ENCODE results near the gene C4orf46.
A peak's percentile ranks its signal among the peaks of the same experiment; 100 is the strongest.
"Not testable (repeated sequence)": the region's sequence is repeated elsewhere in the genome, so short reads cannot be mapped to it uniquely, and the experiment has no call there.

C4orf46 gene

DNA sequence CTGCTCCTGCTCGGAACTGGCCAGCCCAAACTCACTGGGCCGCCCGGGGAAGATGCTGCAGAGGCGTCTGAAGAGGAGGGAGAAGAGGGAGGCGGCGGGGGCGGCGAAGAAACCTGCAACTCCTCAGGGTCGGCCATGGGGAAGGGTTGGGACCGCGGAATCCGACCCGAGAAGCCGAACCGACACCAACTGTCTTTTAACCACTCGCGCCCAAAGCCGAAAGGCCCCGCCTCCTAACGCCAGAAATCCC is at the start of gene C4orf46:
Gene C4orf46 (minus strand): TSS at position 223 of the 250 bp plus-strand sequence. CDS start 86 bp downstream, at position 137.
- FAIRE-seq, result no peak

DNA sequence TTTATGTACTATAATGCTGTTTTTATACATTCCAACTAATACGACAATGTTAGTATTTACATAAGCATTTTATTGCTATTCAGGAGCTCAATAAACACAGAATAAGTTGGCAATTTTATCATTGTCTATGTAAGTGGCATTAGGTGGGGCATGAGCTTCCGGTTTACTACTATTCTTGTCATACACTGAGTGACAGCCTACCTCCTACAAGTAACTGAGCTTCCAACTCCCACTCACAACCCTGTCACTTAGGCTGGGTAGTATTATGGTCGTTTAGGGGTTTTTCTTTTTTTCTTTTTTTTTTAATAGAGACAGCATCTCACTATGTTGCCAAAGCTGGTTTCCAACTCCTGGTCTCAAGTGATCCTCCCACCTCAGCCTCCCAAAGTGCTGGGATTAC is 44.1 kb upstream of the C4orf46 start:
- no peak for FAIRE-seq

DNA sequence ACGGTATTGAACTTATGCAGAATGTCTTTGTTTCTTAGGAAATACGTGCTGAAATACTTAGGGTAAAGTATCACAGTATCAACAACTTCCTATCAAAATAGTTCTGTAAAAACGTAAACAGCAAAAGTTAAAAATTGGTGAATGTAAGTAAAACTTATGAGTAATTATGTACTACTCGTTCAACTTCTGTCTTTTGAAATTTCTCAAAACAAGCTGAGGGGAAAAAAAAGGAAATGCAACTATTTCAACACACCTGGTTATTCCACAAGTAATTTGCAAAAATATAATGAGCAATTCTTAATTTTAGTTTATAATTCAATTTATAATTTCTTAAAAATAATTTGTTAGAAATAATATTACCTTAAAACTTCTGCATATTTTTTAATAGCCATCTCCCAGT is 43.2 kb upstream of the C4orf46 start:
- FAIRE-seq, result no peak

DNA sequence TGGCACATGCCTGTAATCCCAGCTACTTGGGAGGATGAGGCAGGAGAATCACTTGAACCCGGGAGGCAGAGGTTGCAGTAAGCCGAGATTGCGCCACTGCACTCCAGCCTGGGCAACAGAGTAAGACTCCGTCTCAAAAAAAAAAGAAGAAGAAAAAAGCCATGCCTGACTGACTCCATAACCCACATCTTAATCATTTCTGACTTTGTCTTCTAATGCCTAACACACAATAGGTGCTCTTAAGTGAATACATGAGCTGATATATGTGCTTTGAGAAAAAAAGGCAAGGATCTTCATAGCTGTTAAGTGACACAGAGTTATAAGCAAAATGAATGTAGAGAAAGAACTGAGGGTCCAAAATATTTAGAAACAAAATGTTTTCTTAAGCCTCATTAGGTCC is 40.9 kb upstream of the C4orf46 start:
- FAIRE-seq, result not testable (repeated sequence)

DNA sequence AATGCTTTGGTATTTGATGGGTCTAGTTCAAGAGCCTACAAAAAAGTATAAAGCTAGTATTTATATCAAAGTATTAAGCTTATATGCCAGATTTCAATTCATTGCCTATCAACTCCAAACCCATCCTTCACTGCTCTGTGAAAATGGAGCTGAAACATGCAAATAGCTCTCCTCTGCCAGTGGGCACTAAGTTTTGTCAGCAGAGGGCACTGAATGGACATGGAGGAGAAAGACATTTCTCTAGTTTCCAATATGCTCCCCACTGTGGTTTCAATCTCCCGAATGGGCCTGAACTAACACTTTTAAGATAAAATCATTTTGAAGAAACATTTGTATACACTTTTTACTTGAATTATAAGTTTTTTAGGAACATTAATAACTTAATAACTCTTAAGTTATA is 39.1 kb upstream of the C4orf46 start:
- no peak for FAIRE-seq

DNA sequence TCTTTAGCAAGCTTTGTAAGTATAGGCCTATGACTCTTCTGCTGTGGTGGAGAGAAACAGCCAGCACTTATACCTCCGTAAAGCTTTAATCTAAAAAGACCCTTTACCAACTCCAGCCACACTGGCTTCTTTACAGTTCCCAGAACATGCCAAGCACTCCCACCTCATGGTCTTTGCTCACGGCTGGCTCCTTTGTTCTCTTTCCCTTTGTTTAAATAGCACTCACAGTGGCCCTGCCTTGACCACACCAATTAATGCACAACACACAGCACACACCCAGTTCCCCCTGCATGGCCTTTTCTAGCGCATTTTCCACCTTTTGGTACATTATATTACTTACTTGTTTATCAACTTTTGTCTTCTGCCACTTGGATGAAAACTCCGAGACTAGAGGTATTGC is 32.6 kb upstream of the C4orf46 start:
- FAIRE-seq, result no peak

DNA sequence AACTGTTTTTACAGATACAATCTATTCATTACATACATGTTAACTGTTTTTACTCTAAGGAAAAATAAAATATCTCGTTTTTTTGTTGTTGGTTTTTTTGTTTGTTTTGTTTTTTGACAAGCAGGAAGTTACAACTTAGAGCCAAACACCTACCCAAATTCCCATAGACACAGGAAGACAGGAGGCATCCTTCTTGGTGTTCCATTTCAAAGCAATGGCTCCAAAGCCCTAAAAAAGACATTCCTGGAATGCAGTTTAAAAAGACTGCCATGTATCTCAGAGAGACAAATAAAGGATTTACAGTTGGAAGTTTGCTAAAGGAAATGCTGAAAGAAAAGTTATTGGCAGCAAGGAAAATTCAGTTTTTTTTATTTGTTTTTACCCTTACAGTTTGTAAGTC is 17.1 kb upstream of the C4orf46 start:
- no peak for FAIRE-seq

DNA sequence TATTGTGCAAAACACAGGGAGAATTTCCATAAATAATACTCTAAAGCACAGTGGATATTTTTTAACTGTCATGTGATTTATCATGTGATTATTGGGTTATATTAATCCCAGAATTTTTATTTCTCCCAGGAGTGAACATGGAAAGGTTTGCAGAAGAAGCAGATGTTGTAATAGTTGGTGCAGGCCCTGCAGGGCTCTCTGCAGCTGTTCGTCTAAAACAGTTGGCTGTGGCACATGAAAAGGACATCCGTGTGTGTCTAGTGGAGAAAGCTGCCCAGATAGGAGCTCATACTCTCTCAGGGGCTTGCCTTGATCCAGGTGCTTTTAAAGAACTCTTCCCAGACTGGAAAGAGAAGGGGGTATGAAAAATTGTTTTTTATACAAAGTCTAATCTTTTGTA is 10.4 kb upstream of the C4orf46 start:
- FAIRE-seq, result no peak

DNA sequence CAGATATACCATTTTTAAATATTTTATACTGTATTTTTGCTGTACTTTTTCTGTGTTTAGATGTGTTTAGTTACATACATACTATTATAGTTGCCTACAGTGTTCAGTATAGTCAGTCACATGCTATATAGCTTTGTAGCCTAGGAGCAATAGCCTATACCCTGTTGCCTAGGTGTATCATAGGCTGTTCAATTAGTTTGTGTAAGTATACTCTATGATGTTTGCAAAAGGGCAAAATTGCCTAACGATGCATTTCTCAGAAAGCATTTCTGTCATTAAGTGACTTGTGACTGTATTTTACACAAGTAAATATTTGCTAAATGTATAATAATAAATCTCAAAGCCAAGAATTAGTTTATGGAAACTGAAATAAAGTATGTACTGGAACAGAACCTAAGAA is 9.9 kb upstream of the C4orf46 start:
- FAIRE-seq, result peak; percentile 99

DNA sequence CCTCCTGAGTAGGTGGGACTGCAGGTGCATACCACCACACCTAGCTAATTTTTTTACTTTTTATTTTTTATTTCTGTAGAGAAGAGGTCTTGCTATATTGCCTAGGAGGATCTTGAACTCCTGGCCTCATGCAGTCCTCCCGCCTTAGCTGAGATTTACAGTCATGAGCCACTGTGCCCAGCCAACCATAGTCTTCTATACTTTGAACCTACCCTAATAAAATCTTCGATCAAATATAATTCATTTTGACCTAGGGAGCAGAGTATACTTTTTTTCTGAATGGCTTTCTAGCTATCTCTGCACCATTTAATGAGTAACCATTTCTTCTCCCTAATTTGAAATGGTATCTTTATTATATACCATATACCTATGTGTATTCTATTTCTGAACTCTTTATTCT is 7.1 kb upstream of the C4orf46 start:
- no peak for FAIRE-seq

DNA sequence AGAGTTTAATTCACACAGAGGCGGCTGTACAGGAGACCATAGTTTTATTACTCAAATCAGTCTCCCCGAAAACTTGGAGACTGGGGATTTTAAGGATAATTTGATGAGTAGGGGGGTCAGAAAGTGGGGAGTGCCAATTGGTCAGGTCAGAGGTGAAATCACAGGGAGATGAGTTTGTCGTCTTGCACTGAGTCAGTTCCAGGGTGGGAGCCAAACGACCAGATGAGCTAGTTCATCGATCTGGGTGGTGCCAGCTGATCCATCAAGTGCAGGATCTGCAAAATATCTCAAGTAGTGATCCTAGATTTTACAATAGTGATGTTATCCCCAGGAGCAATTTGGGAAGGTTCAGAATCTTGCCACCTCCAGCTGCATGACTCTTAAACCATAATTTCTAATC is 4.4 kb upstream of the C4orf46 start:
- FAIRE-seq, result no peak

DNA sequence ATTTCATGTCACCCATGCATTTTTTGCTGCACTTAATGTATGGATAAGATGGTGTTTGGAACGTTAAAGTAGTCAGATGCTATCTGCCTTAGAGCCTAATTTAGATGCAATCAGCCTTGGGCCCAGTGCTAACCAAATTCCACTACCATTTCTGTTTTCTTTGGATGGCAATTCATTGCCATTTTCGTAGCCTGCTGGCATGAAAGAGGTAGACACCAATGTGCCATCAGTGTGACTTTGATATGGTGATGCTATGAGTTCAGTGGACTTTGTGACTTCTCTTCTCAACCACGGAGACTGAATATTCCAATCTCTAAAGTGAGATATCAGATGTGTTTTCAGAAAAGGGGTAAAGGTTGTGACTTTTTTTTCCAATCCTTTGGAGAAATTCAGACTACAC is 1.9 kb upstream of the C4orf46 start:
- no peak for FAIRE-seq

DNA sequence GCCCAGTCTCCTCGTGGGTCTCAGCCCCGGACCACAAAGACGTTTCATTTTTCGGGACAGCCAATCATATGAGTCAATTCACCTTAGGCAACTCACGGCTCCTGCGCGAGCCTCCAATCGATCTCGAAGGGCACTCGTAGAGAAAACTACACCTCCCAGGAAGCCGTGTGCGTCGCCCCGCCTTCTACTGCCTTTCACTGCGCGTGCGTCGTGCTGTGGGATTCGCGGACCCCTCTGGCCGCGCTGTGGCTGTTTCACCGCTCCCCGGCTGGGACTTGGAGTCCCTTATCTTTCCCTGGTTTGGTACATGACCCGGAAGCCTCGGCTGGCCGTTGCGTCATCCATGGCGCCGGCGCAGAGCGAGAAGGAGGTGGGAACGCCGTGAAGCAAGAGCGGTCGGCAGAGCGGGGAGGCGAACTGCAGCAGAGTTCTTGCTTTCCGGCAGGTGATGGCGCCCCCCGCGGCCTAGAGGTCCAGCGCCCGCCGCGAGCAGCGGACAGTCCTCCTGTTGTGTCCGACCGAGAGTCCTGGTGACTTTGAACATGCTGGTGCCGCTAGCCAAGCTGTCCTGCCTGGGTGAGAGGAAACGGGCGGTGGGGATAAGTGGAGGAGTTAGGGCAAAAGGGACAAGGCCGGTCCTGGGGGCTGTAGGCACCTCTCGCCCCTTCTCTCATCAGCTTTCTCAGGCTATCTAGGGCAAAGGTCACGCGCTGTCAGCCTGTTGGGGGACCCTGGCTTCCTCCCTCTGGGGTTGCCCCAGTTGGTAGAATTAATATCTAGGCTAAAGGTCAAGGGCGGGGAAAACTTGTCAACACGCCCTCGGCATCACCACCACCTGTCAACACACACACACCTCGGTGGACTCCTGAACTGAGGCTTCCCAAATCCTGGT is 474 bp upstream of the C4orf46 start, which contains the start of gene ETFDH:
Gene ETFDH (plus strand): TSS at position 382 of the 892 bp plus-strand sequence. CDS start 161 bp downstream, at position 543.
- peak; percentile 84 for FAIRE-seq

DNA sequence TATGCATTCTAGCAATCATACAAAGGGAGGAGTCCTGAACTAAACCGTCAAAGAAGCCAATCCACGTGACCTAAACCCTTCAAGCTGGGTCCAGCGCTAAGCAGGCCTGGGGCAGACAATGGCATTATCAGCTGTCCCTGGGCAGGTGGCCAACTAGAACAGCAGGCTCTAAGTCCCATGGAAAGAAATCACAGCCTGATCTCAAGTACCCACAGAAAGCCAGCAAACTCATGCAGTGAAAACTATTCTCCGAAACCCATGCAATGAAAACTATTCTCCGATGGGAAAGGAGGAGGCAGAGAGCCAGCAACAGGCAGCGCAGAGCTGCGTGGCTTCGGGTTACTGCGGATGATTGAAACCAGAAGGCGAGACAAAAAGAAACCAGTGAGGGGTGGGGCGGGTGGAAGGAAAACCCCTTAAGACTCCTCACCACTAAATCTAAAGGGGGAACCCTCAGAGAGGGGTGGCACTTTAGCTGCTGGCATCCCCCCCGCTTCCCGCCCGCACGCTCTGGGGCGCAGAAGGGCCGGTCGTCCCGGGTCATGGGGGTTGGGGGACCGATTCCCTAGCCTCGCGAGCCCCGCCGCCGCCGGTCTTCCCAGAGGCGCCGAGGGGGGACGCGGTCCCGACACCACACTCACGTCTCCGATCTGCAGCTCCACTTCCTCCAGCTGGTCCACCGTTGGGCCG is 567 bp downstream of the C4orf46 start:
- no peak for FAIRE-seq

DNA sequence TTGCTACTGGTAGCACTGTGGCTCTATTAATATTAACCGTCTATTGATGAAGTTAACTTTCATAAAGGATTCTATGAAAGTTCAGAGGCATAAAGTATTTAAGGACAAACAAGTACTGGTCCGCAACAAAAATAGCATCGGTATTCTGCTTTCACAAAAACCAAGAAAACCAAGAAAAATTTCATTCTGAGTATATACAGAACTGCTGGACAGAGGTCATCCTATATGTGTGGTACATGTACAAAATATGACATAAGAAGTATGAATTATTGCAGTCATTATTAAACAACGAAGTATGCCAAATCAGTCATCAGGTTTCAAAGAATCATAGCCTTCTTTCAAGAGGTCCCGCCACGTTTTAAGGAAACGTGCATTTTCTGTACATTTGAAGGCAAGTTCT is 2.4 kb downstream of the C4orf46 start:
- no peak for FAIRE-seq

DNA sequence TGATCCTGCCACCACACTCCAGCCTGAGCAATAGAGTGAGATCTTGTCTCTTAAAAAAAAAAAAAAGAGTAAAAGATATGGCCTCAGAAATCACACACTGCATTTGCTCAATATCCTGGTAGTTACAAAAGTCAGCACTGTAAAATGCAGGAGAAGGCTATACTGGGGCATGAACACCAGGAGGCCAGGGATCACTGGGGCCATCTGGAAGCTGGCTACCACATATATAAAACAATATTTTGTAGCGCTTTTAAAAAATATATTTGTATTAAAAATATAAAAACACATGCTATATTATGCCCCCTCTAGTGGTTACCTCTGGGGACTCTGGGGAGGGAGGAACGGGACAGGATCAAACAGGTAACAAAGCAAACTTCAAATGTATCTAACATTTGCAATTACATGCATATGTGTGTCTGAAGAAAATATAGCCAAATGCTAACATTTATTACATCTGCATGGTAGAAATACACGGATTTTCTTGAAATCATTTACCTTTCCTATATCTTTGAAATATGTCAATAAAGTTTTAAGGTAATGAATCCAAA is 4.0 kb downstream of the C4orf46 start:
- FAIRE-seq, result no peak

DNA sequence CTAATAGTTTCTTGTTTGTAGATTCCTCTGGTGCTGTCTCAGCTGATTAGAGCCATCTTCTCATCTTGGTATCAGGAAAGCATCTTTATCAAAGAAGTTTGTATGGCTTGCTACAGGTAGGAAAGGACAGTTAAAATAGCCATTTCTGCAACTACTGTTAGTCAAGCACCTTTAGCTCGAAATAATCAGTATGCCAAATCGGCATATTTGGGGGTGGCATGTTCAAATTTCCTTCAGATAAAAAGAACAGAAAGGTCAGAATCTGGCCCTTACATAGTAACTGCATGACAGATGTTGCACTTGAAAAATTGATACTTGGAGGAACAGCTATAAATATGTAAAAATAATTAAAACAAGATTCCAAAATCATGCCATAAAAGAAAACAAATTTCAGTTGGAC is 4.8 kb downstream of the C4orf46 start:
- FAIRE-seq, result no peak

DNA sequence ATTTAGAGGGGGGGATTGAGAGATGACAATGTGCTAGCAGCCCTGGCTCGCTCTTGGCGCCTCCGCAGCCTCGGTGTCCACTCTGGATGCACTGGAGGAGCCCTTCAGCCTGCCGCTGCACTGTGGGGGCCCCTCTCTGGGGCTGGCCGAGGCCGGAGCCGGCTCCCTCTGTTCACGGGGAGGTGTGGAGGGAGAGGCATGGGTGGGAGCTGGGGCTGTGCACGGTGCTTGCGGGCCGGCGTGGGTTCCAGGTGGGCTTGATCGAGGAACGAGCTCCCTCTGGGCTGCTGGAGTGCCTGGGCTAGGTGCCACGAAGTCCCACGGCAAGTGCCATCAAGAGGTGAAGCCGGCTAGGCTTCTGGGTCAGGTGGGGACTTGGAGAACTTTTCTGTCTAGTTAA is 6.9 kb downstream of the C4orf46 start:
- no peak for FAIRE-seq

DNA sequence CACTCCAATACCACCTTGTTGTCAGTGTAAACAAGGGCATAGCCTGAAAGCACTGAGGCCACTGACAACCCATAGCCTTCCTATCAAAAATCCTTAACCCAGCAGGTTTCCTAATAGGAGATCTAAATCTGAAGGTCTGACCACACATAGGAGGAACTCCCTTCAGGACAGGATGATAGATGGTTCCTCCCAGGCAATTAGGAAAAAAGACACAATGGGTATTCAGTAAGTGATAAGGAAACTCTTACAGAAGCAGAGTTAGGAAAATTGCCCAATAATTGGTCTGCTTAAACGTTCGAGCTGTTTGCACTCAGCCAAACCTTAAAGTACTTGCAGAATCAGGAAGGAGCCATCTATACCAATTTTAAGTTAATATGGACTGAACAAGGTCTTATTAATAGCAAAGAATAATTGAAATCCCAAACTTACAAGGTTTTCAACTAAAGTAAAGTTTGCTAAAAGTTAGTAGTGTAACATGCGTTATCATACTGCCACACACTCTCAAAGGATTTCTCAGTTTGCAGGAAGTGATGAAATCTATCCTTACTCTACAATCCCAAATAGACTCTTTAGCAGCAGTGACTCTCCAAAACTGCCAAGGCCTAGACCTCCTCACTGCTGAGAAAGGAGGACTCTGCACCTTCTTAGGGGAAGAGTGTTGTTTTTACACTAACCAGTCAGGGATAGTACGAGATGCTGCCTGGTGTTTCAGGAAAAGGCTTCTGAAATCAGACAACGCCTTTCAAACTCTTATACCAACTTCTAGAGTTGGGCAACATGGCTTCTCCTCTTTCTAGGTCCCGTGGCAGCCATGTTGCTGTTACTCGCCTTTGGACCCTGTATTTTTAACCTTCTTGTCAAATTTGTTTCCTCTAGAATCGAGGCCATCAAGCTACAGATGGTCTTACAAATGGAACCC is 7.7 kb downstream of the C4orf46 start:
- not testable (repeated sequence) for FAIRE-seq

DNA sequence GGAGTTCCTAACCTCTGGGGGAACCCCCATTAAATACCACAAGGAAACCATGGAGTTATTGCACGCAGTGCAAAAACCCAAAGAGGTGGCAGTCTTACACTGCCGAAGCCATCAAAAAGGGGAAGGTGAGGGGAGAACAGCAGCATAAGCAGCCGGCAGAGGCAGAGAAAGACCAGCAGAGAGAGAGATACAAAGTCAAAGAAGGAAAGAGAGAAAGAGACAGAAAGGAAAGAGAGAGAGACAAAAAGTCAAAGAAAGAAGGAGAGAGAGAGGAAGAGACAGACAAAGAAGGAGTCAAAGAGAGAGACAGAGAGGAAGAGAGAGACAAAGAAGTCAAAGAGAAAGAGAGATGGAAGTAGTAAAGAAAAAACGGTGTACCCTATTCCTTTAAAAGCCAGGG is 8.4 kb downstream of the C4orf46 start:
- FAIRE-seq, result not testable (repeated sequence)

DNA sequence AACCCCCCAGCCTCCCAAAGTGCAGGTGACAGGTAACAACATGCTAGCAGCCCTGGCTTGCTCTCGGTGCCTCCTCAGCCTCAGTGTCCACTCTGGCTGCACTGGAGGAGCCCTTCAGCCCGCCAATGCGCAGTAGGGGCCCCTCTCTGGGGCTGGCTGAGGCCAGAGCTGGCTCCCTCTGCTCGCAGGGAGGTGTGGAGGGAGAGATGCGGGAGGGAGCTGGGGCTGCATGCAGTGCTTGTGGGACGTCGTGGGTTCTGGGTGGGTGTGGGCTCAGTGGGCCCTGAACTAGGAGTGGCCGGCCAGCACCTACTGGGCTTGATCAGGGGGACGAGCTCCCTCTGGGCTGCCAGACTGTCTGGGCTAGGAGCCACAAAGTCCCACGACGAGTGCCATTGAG is 14.4 kb downstream of the C4orf46 start:
- no peak for FAIRE-seq

DNA sequence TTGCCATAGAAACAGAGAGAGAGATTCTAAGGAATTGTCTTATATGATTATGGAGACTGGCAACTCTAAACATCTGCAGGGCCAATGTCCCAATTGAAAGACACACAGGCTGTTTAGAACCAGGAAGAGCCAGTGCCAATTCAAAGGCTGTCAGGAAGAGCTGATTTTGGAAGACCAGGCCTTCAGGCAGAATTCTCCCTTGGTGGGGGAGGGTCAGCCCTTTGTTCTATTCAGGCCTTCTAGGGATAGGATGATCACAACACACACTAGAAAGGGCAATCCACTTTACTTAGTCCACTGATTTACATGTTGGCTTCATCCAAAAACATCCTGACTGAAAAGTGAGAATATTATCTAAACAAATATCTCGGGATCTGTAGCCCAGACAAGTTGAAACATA is 15.2 kb downstream of the C4orf46 start:
- FAIRE-seq, result no peak

DNA sequence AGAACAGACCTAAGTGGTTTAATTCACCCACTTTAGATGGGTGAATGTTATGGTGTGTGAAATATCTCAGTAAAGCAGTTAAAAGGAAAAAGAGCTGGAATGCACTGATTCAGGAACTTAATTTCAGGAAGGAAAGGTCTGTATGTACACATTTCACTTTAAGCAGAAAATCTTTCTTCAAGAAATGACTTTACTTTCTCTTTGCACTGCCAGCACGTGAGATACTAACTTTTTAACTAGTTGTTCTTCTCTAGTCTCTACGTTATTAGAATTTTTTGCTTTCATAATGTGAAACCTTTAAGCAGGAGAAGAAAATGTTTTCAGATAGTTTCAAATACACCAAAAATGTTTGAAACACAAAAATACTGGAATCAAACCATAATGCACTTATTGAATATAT is 18.8 kb downstream of the C4orf46 start:
- no peak for FAIRE-seq
